ENCODE measurements around the gene MTMR12.

The MTMR12 gene

DNA sequence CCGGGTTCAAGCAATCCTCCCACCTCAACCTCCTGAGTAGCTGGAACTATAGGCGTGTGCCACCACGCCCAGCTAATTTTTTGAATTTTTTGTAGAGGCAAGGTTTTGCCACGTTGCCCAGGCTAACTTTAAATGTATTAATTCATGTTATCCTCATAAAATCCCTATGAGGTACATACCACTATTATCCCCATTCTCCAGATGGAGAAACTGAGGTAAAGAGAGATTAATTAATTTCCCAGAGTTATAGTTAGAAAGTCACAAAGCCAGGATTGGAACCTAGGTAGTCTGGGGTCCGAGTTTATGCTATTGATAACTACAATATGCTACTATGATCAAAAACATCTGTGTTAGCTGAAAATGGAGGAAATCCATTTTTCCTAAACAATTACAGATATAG, 106.7 kb downstream of the MTMR12 start:
- no peak overlapping the region for H3K27ac Mint-ChIP-seq
- H3K4me3 Mint-ChIP-seq, result no peak overlapping the region
- DNase-seq (no peak), ATAC-seq (no peak)
- H3K4me1 Mint-ChIP-seq, result peaks cover 39% of the 10 kb centered on the region
- peaks cover 2% of the 10 kb centered on the region for H3K27me3 Mint-ChIP-seq
- no peaks in the 10 kb centered on the region for H3K36me3 Mint-ChIP-seq (ENCODE audit: low read depth)
- H3K9me3 Mint-ChIP-seq, result no peaks in the 10 kb centered on the region

DNA sequence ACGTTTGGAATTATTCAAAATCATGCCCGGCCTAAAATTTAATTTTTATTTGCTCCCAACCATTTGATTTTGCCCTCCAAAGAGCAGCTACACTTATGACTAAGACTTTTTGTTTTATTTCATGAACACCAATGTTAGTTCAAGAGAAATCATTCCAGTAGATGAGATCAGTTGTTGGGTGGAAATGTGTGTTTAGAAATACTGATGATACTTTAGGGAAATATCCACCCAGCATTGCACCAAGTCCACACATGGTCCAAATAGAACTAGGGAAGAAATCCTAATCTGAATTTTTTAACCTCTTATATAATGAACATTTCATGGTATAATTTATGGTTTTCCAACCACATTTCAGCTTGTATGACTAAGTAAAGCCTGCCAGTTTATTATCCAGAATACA, 110.3 kb downstream of the MTMR12 start:
- H3K4me1 Mint-ChIP-seq, result peaks cover 34% of the 10 kb centered on the region
- H3K27me3 Mint-ChIP-seq, result peaks cover 7% of the 10 kb centered on the region
- DNase-seq, result no peak
- H3K9me3 Mint-ChIP-seq, result no peaks in the 10 kb centered on the region
- no peaks in the 10 kb centered on the region for H3K36me3 Mint-ChIP-seq (ENCODE audit: low read depth)
- no peak overlapping the region for H3K4me3 Mint-ChIP-seq
- ATAC-seq, result no peak
- peak overlapping the region; percentile 31 for H3K27ac Mint-ChIP-seq

DNA sequence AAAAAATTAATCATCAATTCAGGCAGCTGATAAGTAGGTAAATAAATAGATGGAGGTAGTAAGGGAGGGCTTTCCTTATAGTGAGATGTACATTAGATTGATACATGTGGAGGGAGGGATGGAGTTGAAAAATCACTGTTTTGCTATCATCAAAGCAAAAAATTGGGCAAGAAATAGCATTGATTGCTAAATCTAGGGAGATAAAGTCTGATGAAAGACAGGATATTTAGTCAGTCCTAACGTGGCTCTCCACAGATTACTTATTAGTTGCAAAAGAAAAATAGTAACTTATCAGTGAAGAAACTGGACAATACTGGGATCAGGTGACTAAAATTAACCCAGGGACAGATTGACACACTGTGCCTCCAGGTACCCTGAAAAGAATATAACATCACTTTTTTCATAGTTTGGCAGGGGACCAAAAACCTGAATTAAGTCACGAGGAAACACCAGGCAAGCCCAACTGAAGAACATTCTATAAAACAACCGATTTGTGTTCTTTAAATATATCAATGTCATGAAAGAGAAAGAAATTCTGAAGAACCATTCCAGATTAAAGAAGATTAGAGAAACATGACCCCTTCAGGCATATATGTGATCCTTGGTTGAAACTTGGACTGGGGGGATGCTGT, 111.5 kb downstream of the MTMR12 start:
- no peak overlapping the region for H3K4me3 Mint-ChIP-seq
- ATAC-seq, result no peak
- peaks cover 30% of the 10 kb centered on the region for H3K4me1 Mint-ChIP-seq
- no peaks in the 10 kb centered on the region for H3K9me3 Mint-ChIP-seq
- DNase-seq, result no peak
- H3K36me3 Mint-ChIP-seq (ENCODE audit: low read depth), result no peaks in the 10 kb centered on the region
- H3K27me3 Mint-ChIP-seq, result peaks cover 7% of the 10 kb centered on the region
- H3K27ac Mint-ChIP-seq, result no peak overlapping the region

DNA sequence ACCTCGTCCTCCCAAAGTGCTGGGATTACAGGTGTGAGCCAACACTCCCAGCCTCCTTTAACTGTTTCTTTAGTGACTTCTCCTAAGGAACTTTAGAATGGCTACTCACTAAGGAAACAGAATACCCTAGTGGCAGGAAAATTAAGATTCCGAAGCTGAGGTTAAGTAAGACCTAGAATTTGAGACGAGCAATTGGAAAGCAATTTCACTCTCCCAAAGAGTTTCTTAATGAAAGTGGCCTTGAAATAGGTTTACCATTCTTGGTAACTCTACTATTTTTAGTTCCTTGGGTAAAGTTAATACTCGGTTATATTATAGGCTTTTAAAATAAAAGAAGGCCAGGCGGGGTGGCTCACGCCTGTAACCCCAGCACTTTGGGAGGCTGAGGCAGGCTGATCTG, 115.7 kb downstream of the MTMR12 start:
- no peaks in the 10 kb centered on the region for H3K9me3 Mint-ChIP-seq
- H3K27me3 Mint-ChIP-seq, result peaks cover 25% of the 10 kb centered on the region
- no peak overlapping the region for H3K27ac Mint-ChIP-seq
- H3K36me3 Mint-ChIP-seq (ENCODE audit: low read depth), result no peaks in the 10 kb centered on the region
- peaks cover 15% of the 10 kb centered on the region for H3K4me1 Mint-ChIP-seq
- no peak overlapping the region for H3K4me3 Mint-ChIP-seq
- no peak for ATAC-seq
- DNase-seq, result no peak

DNA sequence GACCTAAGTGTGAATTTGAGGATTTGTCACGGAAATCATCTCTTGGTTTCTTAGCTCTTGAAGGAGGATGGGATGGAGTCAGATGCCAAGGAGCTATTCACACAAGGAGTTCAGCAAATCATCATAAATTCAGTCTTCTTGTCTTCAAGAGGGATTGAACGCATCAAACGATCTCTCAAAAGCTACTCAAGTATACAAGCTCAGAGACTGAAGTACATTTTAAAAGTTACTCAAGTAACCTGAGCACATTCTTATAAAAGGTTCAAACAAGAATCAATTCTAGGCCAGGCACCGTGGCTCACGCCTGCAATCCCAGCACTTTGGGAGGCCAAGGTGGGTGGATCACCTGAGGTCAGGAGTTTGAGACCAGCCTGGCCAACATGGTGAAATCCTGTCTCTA, 117.5 kb downstream of the MTMR12 start:
- DNase-seq (no peak), ATAC-seq (no peak)
- Mint-ChIP-seq H3K4me3 (no peak overlapping the region), H3K27me3 (peaks cover 21% of the 10 kb centered on the region), H3K4me1 (peaks cover 10% of the 10 kb centered on the region), H3K36me3 (ENCODE audit: low read depth) (no peaks in the 10 kb centered on the region), H3K27ac (no peak overlapping the region), H3K9me3 (no peaks in the 10 kb centered on the region)

DNA sequence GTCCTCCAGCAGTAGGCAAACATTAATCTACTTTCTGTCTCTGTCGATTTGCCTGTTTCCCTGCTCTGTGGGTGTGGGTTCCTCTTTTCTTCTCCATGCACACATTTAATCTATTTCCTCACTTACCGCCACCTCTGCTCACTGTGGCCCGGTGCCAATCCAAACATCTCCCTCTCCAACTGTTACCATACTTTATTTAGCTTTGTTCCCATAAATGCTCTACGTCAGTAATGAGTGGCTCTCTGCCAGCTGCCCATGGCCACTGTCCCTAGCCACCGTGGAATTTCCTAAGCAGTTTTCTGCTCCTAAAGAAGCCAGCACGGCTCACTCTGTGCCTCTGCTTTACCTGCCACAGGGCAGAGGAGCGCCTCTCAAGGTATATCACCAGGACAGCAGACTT, 119.1 kb downstream of the MTMR12 start:
- no peak overlapping the region for H3K4me3 Mint-ChIP-seq

DNA sequence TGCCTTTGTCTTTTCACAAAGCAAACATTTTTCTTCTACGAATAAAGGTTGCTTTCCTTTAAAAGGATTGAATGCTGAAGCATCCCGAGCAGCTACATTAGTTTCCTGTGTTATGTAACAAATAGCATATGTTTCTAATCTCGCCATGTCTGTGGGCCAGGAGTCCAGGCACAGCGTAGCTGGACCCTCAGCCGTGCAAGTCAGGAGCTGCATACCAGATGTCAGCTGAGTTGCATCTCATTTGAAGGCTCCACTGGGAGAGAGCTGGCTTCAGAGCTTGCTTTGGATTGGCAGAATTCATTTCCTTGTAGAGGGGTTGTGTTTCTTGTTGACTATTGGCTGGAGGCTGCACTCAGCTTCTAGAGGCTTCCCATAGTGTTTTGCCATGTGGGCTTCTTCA, 122.6 kb downstream of the MTMR12 start:
- DNase-seq (no peak), ATAC-seq (no peak)
- H3K36me3 Mint-ChIP-seq (ENCODE audit: low read depth), result peaks cover 2% of the 10 kb centered on the region
- H3K9me3 Mint-ChIP-seq, result no peaks in the 10 kb centered on the region
- H3K4me3 Mint-ChIP-seq, result no peak overlapping the region
- H3K4me1 Mint-ChIP-seq, result peaks cover 5% of the 10 kb centered on the region
- H3K27me3 Mint-ChIP-seq, result peaks cover 15% of the 10 kb centered on the region
- H3K27ac Mint-ChIP-seq, result no peak overlapping the region

More for the DNA sequence above, 119.1 kb downstream of the MTMR12 start:
- H3K27ac Mint-ChIP-seq, result no peak overlapping the region
- peaks cover 19% of the 10 kb centered on the region for H3K27me3 Mint-ChIP-seq
- ATAC-seq (no peak), DNase-seq (no peak)
- no peaks in the 10 kb centered on the region for H3K9me3 Mint-ChIP-seq
- no peaks in the 10 kb centered on the region for H3K36me3 Mint-ChIP-seq (ENCODE audit: low read depth)
- peaks cover 5% of the 10 kb centered on the region for H3K4me1 Mint-ChIP-seq

DNA sequence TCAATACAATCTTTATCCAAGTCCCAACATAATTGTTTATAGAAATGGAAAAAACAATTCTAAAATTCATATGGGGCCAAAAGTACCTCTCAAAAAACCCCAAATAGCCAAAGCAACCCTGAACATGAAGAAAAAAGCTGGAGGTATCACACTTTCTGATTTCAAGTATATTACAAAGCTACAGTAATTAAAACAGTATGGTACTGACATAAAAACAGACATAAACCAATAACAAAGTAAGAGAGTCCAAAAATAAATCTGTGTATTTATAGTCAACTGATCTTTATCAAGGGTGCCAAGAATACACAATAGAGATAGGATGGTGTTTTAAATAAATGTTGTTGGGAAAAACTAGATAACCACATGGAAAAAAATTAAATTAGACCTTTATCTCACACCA, 125.1 kb downstream of the MTMR12 start:
- DNase-seq (no peak), ATAC-seq (no peak)
- peaks cover 2% of the 10 kb centered on the region for H3K36me3 Mint-ChIP-seq (ENCODE audit: low read depth)
- H3K27me3 Mint-ChIP-seq, result peaks cover 2% of the 10 kb centered on the region
- peaks cover 2% of the 10 kb centered on the region for H3K4me1 Mint-ChIP-seq
- H3K4me3 Mint-ChIP-seq, result no peak overlapping the region
- no peak overlapping the region for H3K27ac Mint-ChIP-seq
- H3K9me3 Mint-ChIP-seq, result no peaks in the 10 kb centered on the region

DNA sequence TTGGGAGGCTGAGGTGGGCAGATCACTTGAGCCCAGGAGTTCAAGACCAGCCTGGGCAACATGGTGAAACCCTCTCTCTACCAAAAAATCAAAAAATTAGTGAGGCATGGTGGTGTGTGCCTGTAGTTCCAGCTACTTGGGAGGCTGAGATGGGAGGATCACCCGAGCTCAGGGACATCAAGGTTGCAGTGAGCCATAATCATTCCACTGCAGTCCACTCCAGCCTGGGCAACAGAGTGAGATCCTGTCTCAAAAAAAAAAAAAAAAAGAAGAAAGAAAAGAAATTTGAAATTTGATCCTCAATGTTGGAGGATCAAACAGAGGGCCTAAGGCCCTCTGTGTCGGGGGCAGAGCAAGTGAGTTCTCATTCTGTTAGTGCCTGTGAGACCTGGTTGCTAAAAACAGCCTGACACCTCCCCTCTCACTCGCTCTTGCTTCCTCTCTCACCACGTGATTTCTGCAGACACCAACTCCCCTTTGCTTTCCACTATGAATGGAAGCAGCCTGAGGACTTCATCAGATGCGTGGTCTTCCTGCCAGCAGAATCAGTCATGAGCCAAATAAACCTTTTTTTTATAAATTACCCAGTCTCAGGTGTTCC, 130.2 kb downstream of the MTMR12 start:
- ATAC-seq, result no peak
- H3K4me3 Mint-ChIP-seq, result no peak overlapping the region

More for the DNA sequence above, 130.2 kb downstream of the MTMR12 start:
- Mint-ChIP-seq H3K36me3 (ENCODE audit: low read depth) (no peaks in the 10 kb centered on the region), H3K4me1 (peaks cover 3% of the 10 kb centered on the region), H3K27me3 (peaks cover 5% of the 10 kb centered on the region), H3K27ac (no peak overlapping the region), H3K9me3 (no peaks in the 10 kb centered on the region)
- no peak for DNase-seq
